GM12872 (cell line): ENCODE results near the gene ACSM6.
A peak's percentile ranks its signal among the peaks of the same experiment; 100 is the strongest.

Experiments used
- TF ChIP-seq, protein P1 (sequence below): IDR thresholded peaks from 3 replicates; pipeline ENCODE4 v1.5.1; 2011; ENCODE audit warnings: low read depth, mild to moderate bottlenecking, low read length, moderate library complexity; ENCODE audit not compliant: insufficient read depth

Gene ACSM6

DNA sequence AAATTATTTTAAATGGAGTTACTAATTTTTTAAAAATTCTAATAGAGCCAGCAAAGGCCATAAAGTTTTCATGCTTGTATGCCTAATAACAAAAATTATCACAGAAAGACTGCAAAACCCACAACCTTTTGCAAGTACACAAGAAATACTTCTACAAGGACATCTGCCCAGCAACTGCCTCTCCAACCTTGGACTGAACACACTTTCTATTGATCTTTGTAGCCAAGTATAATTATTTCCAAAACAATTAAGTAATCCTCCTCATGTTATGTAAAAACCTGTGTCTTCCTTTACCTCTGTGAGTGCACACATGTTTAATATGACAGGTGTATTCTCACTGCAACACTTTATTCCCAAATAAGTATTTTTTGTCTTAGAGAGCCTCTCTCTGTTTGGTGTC is 16.6 kb upstream of the ACSM6 start:
- TF ChIP-seq, protein P1, sequence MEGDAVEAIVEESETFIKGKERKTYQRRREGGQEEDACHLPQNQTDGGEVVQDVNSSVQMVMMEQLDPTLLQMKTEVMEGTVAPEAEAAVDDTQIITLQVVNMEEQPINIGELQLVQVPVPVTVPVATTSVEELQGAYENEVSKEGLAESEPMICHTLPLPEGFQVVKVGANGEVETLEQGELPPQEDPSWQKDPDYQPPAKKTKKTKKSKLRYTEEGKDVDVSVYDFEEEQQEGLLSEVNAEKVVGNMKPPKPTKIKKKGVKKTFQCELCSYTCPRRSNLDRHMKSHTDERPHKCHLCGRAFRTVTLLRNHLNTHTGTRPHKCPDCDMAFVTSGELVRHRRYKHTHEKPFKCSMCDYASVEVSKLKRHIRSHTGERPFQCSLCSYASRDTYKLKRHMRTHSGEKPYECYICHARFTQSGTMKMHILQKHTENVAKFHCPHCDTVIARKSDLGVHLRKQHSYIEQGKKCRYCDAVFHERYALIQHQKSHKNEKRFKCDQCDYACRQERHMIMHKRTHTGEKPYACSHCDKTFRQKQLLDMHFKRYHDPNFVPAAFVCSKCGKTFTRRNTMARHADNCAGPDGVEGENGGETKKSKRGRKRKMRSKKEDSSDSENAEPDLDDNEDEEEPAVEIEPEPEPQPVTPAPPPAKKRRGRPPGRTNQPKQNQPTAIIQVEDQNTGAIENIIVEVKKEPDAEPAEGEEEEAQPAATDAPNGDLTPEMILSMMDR: no peak

DNA sequence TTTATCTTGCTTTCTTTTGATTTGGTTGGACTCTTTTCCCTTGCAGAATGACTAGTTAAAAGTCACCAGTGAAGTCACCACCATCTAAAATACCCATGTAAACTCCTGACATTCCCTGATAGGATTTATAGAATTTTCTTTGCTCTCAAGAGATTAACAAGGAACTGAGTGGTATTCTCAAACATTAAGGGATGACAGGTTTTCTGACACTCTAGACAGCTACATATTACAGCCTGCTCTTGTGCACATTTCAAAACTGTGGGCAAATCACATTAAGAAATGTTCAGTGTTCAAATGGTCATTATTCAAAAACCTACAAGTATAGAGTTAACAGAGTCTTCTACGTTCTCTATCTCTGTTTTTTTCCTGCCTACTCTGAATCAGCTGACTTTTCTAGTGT is 15.8 kb upstream of the ACSM6 start:
- TF ChIP-seq, protein P1: no peak

DNA sequence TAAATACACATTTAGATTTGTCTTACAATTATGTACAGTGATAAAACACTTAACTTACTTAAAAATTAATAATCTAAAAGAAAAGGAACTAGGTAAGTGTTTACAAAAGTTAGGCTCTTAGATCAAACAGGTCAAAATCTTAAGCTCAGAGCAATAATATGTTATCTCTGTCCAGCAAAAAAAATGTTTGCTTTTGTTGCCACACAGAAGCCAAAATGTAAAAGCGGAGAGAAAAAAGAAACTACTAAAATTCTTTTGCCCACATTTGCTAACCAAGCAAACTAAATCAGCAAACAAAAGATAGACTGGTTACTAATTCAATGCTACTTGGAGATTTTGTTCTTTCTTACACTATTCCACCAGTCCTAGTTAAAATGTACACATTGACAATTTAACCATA is 15.2 kb upstream of the ACSM6 start:
- TF ChIP-seq, protein P1: no peak

DNA sequence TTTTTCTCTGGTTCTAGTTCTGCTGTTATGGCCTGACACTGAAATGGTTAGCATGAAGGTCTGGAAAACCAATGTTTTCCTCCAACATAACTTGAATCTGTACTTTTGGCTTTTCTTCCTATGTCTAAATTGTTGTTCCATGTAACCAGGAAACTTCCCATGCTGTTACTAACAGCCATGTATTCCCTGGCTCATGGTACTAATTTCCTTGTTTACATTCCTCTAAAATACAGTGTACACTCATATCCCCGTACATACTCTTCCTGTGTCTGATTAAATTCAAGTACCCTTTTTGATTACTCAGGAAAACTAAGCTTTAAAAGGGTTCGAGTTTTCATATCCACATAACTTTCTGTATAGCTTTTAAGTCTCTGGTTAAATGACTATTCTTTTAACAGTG is 12.3 kb upstream of the ACSM6 start:
- TF ChIP-seq, protein P1: no peak

DNA sequence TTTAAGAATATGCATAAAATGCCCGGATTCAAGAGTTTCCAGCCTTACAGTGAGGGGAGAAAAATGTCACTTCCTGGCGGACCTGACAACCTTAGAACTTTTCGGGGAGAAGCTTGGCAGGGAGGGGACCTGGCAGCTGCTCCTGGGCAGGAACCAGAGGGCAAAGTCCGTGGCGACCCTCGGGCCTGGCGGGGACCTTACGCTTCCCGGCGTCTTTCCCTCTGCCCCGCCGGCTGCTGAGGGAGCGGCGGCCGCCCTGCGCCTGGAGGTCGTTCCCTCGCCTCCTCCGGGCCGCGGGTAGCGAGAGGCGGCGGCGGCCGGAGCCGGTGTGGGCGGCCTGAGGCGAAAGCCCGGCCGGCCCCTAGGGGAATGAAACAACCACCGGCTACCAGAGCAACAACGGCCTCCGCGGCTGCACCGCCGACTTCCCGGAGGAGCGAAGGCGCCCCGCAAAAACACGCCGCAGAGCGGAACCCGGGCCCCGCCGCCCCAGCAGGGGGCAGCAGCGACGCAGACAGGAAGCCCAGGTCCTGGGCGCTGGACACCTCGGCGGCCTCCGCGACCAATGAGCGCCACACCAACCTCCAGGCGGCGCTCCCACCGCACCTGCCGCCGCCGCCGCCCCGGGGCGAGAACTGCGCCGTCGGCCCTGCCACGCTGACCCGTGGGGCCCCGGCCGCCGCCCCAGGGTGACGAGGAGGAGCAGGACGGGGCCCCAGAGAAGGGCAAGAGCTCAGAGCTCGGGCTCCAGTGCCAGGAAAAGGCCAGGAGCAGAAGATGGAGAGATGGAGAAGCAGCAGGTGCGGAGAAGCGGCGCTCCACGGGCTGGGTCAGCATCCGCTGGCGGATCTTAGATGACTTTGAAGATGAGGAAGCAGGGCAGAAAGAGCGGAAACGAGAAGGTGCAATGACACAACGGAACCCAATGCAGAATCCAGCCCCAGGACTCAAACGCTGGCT is 10.5 kb upstream of the ACSM6 start:
- TF ChIP-seq, protein P1: peak; percentile 92

DNA sequence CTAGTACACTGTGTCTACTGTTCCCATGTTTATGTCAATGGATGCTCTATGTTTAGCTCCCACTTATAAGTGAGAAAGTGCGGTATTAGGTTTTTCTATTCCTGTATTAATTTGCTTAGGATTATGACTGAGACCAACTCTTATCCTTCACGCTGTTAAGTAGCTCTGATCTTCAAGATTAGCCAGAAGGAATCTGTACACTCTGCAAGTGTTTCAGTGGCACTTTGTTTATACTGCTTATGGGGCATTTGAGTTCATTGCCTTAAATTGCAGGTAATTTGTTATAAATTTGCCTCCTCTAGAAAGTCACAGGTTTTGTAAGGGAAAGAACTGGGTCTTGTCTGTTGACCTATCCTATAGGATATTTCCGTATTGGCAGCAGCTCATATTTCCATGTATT is 6.4 kb upstream of the ACSM6 start:
- TF ChIP-seq, protein P1: no peak

DNA sequence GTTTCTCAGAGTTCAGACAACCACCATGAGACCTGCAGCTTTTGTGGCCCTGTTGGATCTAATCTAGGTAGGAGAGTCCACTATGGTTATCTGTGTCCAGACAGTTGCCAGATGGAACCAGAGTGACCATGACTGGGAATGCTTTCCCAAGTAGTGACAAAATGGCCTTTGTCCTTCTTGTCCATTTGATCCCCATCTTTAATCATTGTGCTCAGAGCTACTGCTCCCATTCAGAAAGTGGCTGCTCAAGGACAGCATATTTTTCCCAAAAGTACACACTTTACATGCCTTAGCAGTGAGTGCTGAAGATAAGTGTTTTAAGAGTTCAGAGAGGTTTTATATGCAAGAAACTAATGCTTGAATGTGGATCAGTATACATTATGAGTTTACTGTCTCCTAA is 5.4 kb upstream of the ACSM6 start:
- TF ChIP-seq, protein P1: no peak
